HUES48 (cell line): Measurements from ENCODE around the gene CFAP69.
A peak's percentile ranks its signal among the peaks of the same experiment; 100 is the strongest.
"Not testable (repeated sequence)": the region's sequence is repeated elsewhere in the genome, so short reads cannot be mapped to it uniquely, and the experiment has no call there.

ENCODE experiments used
- H3K27ac ChIP-seq: one replicate; pipeline ENCODE4 v1.7.0; 2013; ENCODE audit warnings: low read depth, low read length, inconsistent platforms
- H3K27me3 ChIP-seq: 2 replicates; pipeline ENCODE4 v1.6.1; 2013; ENCODE audit warnings: mild to moderate bottlenecking, low read length; ENCODE audit not compliant: control insufficient read depth, insufficient read depth
- H3K36me3 ChIP-seq: 2 replicates; pipeline ENCODE4 v1.6.1; 2013; ENCODE audit warnings: low read length; ENCODE audit not compliant: control insufficient read depth, insufficient read depth
- H3K4me1 ChIP-seq: 2 replicates; pipeline ENCODE4 v1.6.1; 2013; ENCODE audit warnings: mild to moderate bottlenecking, low read length; ENCODE audit not compliant: control insufficient read depth, insufficient read depth
- H3K4me3 ChIP-seq: 2 replicates; pipeline ENCODE4 v1.5.1; 2013; ENCODE audit warnings: mild to moderate bottlenecking, low read depth, low read length
- H3K9ac ChIP-seq: 2 replicates; pipeline ENCODE4 v1.6.1; 2013; ENCODE audit warnings: mild to moderate bottlenecking, low read depth, low read length, moderate library complexity
- H3K9me3 ChIP-seq: 2 replicates; pipeline ENCODE4 v1.6.1; 2013; ENCODE audit warnings: low read length; ENCODE audit not compliant: control insufficient read depth, insufficient read depth

CFAP69 gene

DNA sequence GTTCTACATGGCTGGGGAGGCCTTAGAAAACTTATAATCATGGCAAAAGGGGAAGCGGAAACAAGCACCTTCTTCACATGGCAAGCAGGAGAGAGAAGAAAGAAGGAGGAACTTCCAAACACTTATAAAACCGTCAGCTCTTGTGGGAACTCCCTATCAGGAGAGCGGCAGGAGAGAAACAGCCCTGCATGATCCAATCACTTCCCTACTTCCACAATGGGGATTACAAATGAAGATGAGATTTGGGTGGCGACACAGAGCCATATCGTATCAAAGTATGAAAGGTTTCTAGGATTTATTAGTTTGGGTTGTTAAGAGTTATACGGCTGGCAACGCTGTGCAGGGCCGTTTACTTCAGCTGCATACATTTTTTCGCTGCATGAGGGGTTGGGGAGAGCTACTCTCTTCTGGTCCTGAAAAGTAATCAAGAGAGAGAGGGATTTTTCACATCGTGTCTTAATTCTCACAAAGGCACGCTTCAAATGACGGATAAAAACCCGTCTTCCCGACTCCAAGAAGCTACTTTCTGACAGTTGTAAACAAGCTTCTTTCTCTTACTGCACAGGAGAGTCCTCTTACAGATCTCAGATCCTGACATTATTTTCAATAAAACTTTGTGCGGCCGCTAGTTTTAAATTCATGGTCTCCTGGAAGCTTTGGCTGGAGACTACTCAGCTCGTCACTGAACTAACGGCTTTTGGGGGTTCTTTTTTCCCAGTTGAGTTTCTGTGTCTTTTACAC lies 100.8 kb downstream of the CFAP69 start:
- H3K27ac ChIP-seq: peak overlapping the region; percentile 26

DNA sequence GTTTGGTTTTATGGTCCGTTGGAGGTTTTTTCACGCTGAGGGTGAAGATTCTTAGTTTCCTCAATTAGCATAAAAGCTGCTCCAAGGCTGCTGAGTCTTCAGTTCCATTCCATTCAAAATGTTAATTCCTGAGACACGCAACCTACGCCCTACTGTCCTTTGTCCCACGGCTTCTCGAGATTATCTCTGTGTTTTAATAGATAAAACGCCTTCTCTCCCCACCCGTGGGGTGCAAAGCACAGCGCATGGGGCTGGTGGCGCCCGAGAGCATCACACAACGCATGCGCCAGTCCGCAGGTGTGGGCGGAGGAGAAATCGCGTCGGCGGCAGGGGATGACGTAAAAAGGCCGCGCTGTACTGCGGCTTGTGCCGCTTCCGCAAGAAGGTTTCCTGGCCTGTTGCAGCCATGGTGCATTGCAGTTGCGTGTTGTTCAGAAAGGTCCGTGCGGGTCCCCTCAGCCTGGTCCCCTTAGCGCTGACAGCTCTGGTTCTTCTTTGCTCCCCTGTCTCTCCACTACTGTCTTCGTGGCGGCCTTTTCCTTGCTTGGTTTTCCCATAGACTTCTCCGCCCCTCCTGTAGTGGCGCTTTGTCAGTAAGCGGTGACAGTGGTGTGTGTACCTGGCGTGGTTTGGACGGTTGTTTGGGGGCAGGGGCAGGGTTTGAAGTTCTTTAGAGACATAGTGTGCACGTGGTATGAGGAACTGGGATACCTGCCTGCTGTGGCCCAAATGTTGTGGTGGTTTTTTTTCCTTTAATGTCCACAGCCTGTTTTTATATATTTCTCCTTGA lies 101.6 kb downstream of the CFAP69 start, which contains the start of gene GTPBP10:
GTPBP10 (plus strand) TSS at position 381 of the 790 bp plus-strand sequence; CDS start at position 407, 26 bp downstream.
- H3K36me3 ChIP-seq: no peaks in the 10 kb centered on the region
- H3K4me3 ChIP-seq: peak within 1 kb of the TSS; percentile 95
- peak within 1 kb of the TSS; percentile 89 for H3K27ac ChIP-seq
- no peaks in the 10 kb centered on the region for H3K27me3 ChIP-seq
- H3K9me3 ChIP-seq: no peaks in the 10 kb centered on the region
- H3K9ac ChIP-seq: peak within 1 kb of the TSS; percentile 87
- H3K4me1 ChIP-seq: peaks cover 5% of the 10 kb centered on the region; the same call in 1 of the 2 replicates

More for the DNA sequence above, 100.8 kb downstream of the CFAP69 start:
- peak overlapping the region; percentile 87 for H3K9ac ChIP-seq
- no peaks in the 10 kb centered on the region for H3K27me3 ChIP-seq
- peaks cover 5% of the 10 kb centered on the region; the same call in 1 of the 2 replicates for H3K4me1 ChIP-seq
- peak overlapping the region; percentile 95 for H3K4me3 ChIP-seq
- H3K36me3 ChIP-seq: no peaks in the 10 kb centered on the region
- H3K9me3 ChIP-seq: no peaks in the 10 kb centered on the region

DNA sequence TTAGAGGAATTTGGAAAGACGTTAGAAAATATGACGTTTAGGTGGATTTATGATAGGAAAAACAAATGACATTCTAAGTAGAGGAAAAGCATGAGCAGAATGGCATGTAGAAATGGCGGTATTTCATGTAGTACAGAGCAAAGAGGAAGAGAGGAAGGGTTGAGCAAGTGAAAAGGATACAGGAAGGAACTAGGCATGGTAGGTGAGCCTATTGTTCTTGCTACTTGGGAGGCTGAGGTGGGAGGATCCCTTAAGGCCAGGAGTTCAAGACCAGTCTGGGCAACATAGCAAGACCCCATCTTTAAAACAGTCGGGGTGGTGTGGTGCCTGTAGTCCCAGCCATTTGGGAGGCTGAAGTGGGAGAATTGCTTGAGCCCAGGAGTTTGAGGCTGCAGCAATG lies 102.8 kb downstream of the CFAP69 start:
- H3K4me1 ChIP-seq: peaks cover 5% of the 10 kb centered on the region; the same call in 1 of the 2 replicates
- no peak overlapping the region; the same call in 1 of the 2 replicates for H3K9ac ChIP-seq
- H3K4me3 ChIP-seq: peak overlapping the region; percentile 95
- no peaks in the 10 kb centered on the region for H3K9me3 ChIP-seq
- no peaks in the 10 kb centered on the region for H3K27me3 ChIP-seq
- no peaks in the 10 kb centered on the region for H3K36me3 ChIP-seq
- H3K27ac ChIP-seq: no peak overlapping the region

DNA sequence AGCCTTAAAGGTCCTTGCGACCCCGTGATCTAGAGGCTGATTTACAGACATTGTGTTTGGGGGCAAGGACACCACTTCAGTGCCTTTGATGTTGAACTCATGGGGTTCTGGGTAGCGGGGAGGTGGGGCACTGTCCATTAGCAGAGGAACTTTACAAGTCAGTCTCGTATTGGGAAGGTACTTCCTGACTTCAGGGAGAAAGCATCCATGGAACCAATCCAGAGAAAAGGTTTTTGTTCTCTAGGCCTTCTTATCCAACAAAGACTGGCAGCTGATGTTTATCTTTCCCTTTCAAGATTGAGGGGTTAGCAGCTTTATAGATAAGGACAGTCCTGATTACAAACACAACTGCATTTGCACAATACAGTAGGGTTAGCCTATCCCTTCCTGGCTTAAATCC lies 104.3 kb downstream of the CFAP69 start:
- peaks cover 8% of the 10 kb centered on the region for H3K36me3 ChIP-seq
- H3K9ac ChIP-seq: no peak overlapping the region

DNA sequence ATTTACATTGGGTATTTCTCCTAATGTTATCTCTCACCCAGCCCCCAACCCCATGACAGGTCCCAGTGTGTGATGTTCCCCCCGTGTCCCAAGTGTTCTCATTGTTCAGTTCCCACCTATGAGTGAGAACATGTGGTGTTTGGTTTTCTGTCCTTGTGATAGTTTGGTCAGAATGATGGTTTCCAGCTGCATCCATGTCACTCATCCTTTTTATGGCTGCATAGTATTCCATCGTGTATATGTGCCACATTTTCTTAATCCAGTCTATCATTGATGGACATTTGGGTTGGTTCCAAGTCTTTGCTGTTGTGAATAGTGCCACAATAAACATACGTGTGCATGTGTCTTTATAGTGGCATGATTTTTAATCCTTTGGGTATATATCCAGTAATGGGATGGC lies 105.1 kb downstream of the CFAP69 start:
- H3K4me1 ChIP-seq, H3K27me3 ChIP-seq, H3K9me3 ChIP-seq, H3K9ac ChIP-seq, H3K4me3 ChIP-seq, H3K27ac ChIP-seq: not testable (repeated sequence)
- peaks cover 15% of the 10 kb centered on the region for H3K36me3 ChIP-seq

More for the DNA sequence above, 104.3 kb downstream of the CFAP69 start:
- no peak overlapping the region for H3K4me3 ChIP-seq
- no peaks in the 10 kb centered on the region for H3K9me3 ChIP-seq
- no peaks in the 10 kb centered on the region for H3K27me3 ChIP-seq
- H3K27ac ChIP-seq: no peak overlapping the region
- peaks cover 5% of the 10 kb centered on the region; the same call in 1 of the 2 replicates for H3K4me1 ChIP-seq

DNA sequence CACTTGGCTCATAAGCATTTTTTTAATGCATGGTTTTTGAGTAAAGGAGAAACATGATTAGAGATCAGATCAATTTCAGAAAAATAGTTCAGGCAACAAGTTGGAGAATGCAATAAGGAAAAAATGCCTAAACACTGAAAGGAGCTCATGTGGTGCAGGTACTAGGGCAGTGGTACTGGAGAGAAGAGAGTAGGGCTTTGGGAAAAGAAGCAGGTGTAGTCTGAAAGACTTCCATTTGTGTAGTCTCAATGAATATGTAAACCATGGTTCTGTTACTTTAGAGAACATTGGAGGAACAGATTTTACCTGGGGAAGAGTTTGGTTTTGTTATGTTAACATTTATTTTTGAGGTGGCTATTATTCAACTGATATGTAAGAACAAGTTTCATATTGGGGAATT lies 107.0 kb downstream of the CFAP69 start:
- H3K36me3 ChIP-seq: peaks cover 33% of the 10 kb centered on the region
- H3K4me1 ChIP-seq: no peaks in the 10 kb centered on the region
- no peaks in the 10 kb centered on the region for H3K9me3 ChIP-seq
- H3K27me3 ChIP-seq: no peaks in the 10 kb centered on the region
- no peak overlapping the region for H3K27ac ChIP-seq
- H3K9ac ChIP-seq: no peak overlapping the region
- no peak overlapping the region for H3K4me3 ChIP-seq
